KG1 (cell line): ENCODE measurements around the gene AMBRA1.

ENCODE experiments used
- DNase-seq: peaks from one replicate; lab custom pipeline; 2025; lab: John Stamatoyannopoulos, UW

AMBRA1 gene

GRCh38 chr11:46475051-46475925, 118.5 kb downstream of the AMBRA1 start:
- DNase-seq, result no peak

DNA sequence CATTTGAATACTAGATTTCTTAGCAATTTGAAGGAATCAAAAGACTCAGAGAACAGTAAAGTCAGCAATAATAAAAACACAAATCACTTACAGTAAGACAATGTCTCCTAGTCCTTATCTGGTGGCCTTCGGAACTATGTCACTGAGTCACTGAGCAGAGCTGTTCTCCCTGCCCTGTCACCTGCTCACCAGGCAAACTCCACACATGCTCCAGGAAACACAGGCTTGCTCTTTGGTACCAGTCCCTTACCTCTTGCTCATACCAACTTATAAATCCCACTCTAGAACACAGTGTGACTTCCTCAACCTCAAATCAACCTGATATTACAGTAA, 121.2 kb downstream of the AMBRA1 start:
- DNase-seq, result no peak

- DNase-seq, result no peak
Observed at GRCh38 chr11:46471943-46472661, 121.7 kb downstream of the AMBRA1 start.

DNA sequence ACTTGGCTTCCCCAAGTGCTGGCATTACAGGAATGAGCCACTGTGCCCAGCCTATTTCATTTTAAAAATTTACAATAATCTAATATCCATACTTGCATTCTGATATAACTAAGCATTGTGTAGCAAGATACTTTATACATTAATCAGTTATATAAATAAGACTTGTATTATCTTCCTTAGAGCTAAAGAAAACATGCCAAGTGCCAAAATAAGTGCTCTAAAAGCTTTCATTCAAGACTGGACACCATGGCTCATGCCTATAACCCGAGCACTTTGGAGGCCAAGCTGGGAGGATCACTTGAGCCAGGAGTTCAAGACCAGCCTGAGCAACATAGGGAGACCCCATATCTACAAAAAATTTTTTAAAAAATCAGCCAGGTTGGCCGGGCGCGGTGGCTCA, 123.9 kb downstream of the AMBRA1 start:
- DNase-seq, result no peak

- DNase-seq, result no peak
Observed at GRCh38 chr11:46465683-46466082, 128.1 kb downstream of the AMBRA1 start.

- no peak for DNase-seq
Observed at GRCh38 chr11:46463701-46464421, 130.0 kb downstream of the AMBRA1 start.

GRCh38 chr11:46461461-46461927, 132.3 kb downstream of the AMBRA1 start:
- no peak for DNase-seq

GRCh38 chr11:46458491-46458890, 135.3 kb downstream of the AMBRA1 start:
- no peak for DNase-seq

GRCh38 chr11:46457659-46458424, 136.0 kb downstream of the AMBRA1 start:
- DNase-seq, result no peak

- no peak for DNase-seq
Observed at GRCh38 chr11:46457021-46457420, 136.8 kb downstream of the AMBRA1 start.

DNA sequence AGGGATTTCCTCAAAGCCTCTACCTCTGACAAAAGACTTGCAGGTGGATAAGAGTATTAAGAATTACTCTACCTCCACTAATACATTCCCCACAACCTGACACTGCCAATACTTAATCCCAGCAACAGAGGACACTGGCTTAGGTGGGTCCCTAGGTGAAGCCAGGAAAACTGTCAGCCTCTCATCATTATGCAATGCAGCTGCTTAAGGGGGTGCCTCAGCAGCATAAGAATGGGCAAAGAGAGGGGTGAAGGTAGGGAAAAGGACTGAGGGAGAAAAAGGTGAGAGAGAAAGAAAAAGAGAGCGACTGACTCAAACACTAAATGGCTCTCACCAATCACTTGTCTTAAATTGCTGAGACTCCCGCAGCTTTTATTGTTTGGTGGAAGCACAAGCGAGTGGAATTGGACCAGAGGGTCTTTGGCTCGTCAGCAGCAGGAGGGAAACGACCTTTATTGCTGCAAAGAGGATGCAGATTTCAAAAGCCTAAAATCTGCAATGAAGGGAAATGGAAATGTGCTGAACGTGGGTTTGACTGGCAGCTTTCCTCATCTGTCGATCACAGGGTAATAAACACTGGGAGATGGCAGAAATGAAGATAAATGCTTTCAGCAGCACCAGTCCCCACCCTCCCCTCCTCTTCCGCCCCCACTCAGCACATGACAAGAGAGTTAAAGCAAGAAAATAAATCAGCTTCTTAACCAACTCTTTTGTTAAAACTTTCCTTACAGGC, 137.4 kb downstream of the AMBRA1 start:
- no peak for DNase-seq

DNA sequence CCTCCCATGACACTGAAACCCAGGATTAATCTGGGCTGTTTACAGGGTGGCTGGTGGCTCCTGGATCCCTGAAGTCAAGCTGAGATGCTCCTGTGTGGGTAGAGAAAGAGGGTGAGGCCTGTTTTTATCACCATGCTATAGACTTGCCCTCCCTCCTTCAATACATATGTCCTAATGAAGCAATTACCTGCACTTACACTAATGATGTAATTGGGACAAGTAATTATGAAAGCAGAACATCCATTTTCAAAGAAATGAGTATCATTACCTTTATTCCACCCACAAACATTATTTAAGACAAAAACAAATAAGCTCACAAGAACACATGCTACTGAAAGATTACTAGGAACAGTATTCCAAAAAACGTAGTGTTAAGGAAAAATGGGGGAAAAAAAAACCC, 138.0 kb downstream of the AMBRA1 start:
- DNase-seq, result no peak

GRCh38 chr11:46452918-46453517, 140.8 kb downstream of the AMBRA1 start:
- DNase-seq, result no peak

DNA sequence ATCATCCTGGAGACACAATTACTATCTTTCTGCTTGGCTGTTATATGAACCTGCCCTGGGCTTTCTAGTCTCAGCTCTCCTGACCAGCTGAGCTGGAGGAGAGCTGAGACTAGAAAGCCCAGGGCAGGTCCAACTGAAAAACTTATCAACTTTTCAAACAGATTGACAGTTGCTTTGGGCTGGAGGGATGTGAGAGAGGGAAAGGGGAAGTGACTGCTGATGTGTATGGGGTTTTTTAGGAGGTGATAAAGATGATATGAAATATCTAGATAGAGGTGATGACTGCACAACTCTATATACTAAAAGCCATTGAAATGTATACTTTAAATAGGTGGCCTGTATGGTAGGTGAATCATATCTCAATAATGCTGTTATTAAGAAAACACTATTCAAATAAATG, 142.1 kb downstream of the AMBRA1 start:
- DNase-seq, result no peak

DNA sequence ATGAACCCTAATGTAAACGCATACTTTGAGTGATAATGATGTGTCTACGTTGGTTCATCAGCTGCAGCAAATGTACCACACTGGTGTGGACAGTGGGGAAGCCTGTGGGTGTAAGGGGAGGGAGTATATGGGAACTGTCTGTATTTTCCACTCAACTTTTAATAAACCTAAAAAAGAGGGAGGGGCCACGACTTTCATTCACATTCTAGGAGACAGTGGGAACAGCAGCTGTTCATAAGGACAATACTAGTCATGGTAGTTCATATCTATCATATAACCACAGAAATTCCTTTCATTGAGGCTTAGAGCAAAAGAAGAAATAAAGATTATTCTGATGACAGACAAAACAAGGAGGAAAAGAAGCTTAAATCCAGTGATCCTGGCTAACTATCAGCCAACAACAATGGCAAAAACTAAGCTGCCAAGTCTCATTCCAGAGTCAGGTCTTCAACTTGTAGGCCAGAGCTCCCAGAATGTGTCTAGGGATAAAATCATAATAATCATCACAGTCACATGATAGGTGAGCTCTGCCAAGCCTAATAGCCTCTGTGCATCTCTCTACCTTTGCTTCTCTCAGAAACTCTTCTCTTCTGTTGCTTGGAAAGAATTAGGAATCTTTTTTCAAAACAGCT, 142.9 kb downstream of the AMBRA1 start:
- DNase-seq, result no peak

DNA sequence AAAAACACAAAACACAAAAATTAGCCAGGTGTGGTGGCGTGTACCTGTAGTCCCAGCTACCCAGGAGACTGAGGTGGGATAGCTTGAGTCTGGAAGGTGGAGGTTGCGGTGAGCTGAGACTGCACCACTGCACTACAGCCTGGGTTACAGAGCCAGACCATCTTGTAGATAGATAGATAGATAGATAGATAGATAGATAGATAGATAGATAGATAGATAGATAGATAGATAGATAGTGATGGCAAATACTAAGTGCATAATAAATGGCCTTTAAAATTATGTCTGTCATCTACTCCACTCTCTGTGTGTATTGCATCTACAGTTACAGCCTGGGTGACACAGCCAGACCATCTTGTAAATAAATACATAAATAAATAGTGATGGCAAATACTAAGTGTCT, 146.3 kb downstream of the AMBRA1 start:
- no peak for DNase-seq

DNA sequence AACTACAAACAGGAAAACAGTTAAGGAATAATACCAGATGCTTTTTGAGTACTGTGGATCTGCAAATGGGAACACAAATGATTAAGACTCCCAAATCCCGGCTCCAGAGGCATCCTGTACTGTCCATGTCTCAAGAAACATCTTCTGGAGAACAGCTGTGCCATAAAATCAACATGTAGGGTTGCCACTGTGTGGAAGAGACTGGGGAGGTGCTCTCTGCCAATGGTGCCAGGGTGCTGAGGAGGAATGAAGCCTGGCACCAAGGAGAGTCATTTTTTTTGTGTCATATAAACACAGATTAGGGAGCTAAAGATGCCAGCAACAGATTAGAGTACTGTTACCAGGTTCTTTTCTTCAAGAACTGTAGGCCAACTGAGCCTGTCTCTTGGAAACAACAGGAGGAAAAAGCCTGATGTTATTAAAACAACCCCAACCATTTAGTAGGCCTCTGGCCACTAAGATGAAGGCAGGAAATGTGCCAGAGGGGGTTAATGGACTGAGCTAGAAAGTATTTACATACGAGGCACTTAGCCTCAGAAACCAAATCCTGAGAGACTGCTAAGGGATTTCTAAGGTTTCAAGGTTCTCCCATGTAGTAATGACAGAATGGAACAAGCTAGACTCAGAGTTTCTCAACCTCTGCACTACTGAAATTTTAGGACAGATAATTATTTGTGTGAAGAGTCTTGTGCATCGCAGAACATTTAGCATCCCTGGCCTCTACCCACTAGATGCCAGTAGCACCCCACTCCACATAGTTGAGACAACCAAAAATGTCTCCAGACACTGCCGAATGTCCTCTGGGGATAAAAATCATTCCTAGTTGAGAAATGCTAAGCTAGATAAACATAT, 147.7 kb downstream of the AMBRA1 start:
- no peak for DNase-seq

- DNase-seq, result no peak
Observed at GRCh38 chr11:46445192-46445919, 148.5 kb downstream of the AMBRA1 start.

DNA sequence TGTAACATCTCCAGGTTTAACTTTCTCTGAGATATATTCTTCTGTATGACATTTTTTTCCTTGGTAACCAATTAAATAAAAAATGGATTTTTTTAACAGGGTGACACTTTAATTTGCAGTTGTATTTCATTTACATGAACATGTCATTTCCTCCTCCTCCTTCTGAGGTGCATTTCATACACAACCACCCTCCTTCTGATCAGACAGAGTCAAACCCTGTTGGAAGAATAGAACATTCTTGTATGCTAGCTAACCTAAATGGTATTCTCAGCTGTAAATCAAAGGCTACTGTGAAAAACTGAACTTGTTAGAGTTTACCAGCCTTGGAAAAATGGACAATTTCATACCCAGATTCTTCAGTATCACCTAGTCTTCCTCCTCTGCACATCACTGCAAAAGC, 149.5 kb downstream of the AMBRA1 start:
- DNase-seq, result no peak
